ENCODE measurements around the gene SCUBE1.

SCUBE1 gene

GRCh38 chr22:43203471-43203981 is 139.6 kb downstream of the SCUBE1 start:
- TF ChIP-seq POLR2A (IDR thresholded peaks at IDR 0.05; ENCODE audit: extremely low read depth, insufficient read length) (no peak), MYC (IDR thresholded peaks at IDR 0.05; ENCODE audit: low read depth, low read length) (no peak), MAX (IDR thresholded peaks at IDR 0.05; ENCODE audit: low read depth, low read length) (no peak), CTCF (IDR thresholded peaks at IDR 0.05; ENCODE audit: low read depth, low read length) (no peak)
- H3K4me3 ChIP-seq (ENCODE audit: low read depth, low read length), result no peak overlapping the region
- no peak for DNase-seq (ENCODE audit: low read depth)

- TF ChIP-seq CTCF (IDR thresholded peaks at IDR 0.05; ENCODE audit: low read depth, low read length) (no peak), MAX (IDR thresholded peaks at IDR 0.05; ENCODE audit: low read depth, low read length) (no peak), MYC (IDR thresholded peaks at IDR 0.05; ENCODE audit: low read depth, low read length) (no peak), POLR2A (IDR thresholded peaks at IDR 0.05; ENCODE audit: extremely low read depth, insufficient read length) (no peak)
- DNase-seq (ENCODE audit: low read depth), result no peak
- H3K4me3 ChIP-seq (ENCODE audit: low read depth, low read length), result no peak overlapping the region
Observed at GRCh38 chr22:43202756-43203410, 140.3 kb downstream of the SCUBE1 start.

GRCh38 chr22:43202326-43202725 is 140.8 kb downstream of the SCUBE1 start:
- no peak for TF ChIP-seq POLR2A (IDR thresholded peaks at IDR 0.05; ENCODE audit: extremely low read depth, insufficient read length)
- TF ChIP-seq MAX (IDR thresholded peaks at IDR 0.05; ENCODE audit: low read depth, low read length), result no peak
- TF ChIP-seq CTCF (IDR thresholded peaks at IDR 0.05; ENCODE audit: low read depth, low read length), result no peak
- no peak for TF ChIP-seq MYC (IDR thresholded peaks at IDR 0.05; ENCODE audit: low read depth, low read length)
- no peak overlapping the region for H3K4me3 ChIP-seq (ENCODE audit: low read depth, low read length)
- DNase-seq (ENCODE audit: low read depth), result no peak

- no peak for DNase-seq (ENCODE audit: low read depth)
- no peak overlapping the region for H3K4me3 ChIP-seq (ENCODE audit: low read depth, low read length)
- TF ChIP-seq POLR2A (IDR thresholded peaks at IDR 0.05; ENCODE audit: extremely low read depth, insufficient read length), result no peak
- TF ChIP-seq MYC (IDR thresholded peaks at IDR 0.05; ENCODE audit: low read depth, low read length), result no peak
- no peak for TF ChIP-seq MAX (IDR thresholded peaks at IDR 0.05; ENCODE audit: low read depth, low read length)
- no peak for TF ChIP-seq CTCF (IDR thresholded peaks at IDR 0.05; ENCODE audit: low read depth, low read length)
Observed at GRCh38 chr22:43201486-43202219, 141.5 kb downstream of the SCUBE1 start.

GRCh38 chr22:43200555-43200954 is 142.6 kb downstream of the SCUBE1 start:
- DNase-seq (ENCODE audit: low read depth), result no peak
- no peak overlapping the region for H3K4me3 ChIP-seq (ENCODE audit: low read depth, low read length)
- TF ChIP-seq CTCF (IDR thresholded peaks at IDR 0.05; ENCODE audit: low read depth, low read length), result no peak
- TF ChIP-seq MYC (IDR thresholded peaks at IDR 0.05; ENCODE audit: low read depth, low read length), result no peak
- no peak for TF ChIP-seq POLR2A (IDR thresholded peaks at IDR 0.05; ENCODE audit: extremely low read depth, insufficient read length)
- no peak for TF ChIP-seq MAX (IDR thresholded peaks at IDR 0.05; ENCODE audit: low read depth, low read length)
